WTC11 (cell line): ENCODE measurements around the gene RIN1. TPM values are rescaled to one million over a fixed set of nuclear protein-coding genes. Genes with fewer than 3 reads are reported as not detected.

Experiments
- ATAC-seq: fragments of 200-7000 bp; cut with Tn5 transposase; 2 replicates; pipeline ENCODE4 v1.10.0; 2021; ENCODE audit warnings: mild to moderate bottlenecking, moderate library complexity
- CTCF ChIA-PET: fragments of 300-600 bp; sonication (Branson Sonifier 250); formaldehyde crosslinking; loops from one replicate; lab custom pipeline; 2021; ENCODE audit warnings: antibody characterized with exemption; lab: Charles Lee
- POLR2A ChIA-PET: fragments of 350-600 bp; sonication (Branson Sonifier 250); formaldehyde crosslinking; loops from one replicate; lab custom pipeline; 2021; ENCODE audit warnings: antibody characterized with exemption; lab: Charles Lee
- DNase-seq: peaks from one replicate; pipeline ENCODE4 v3.0.0; 2021; ENCODE audit warnings: low spot score
- H3K27ac Mint-ChIP-seq: 2 replicates; pipeline ENCODE4 v1.8.0; 2021; ENCODE audit warnings: mixed read lengths
- H3K27me3 Mint-ChIP-seq: 2 replicates; pipeline ENCODE4 v1.8.0; 2021; ENCODE audit warnings: low read depth, mild to moderate bottlenecking, moderate library complexity, mixed read lengths
- H3K36me3 Mint-ChIP-seq: 2 replicates; pipeline ENCODE4 v1.8.0; 2021; ENCODE audit warnings: mixed read lengths
- H3K4me1 Mint-ChIP-seq: 2 replicates; pipeline ENCODE4 v1.8.0; 2022; ENCODE audit warnings: mixed read lengths
- H3K4me3 Mint-ChIP-seq: 2 replicates; pipeline ENCODE4 v1.8.0; 2021; ENCODE audit warnings: mild to moderate bottlenecking, moderate library complexity, mixed read lengths
- H3K9me3 Mint-ChIP-seq: 2 replicates; pipeline ENCODE4 v1.8.0; 2021; ENCODE audit warnings: mixed read lengths
- ELF4 ChIP-seq: sonication (generic); formaldehyde crosslinking; IDR thresholded peaks from 2 replicates; pipeline ENCODE4 v1.8.1; 2022; ENCODE audit warnings: low read depth, mild to moderate bottlenecking, moderate library complexity, missing genetic modification reagents
- EMX1 ChIP-seq: fragments of 250-450 bp; sonication (Bioruptor Pico); IDR thresholded peaks from 2 replicates; pipeline ENCODE4 v1.8.0; 2021; ENCODE audit warnings: mild to moderate bottlenecking
- ETV6 ChIP-seq: sonication (generic); formaldehyde crosslinking; IDR thresholded peaks from 2 replicates; pipeline ENCODE4 v1.8.1; 2022; ENCODE audit warnings: mild to moderate bottlenecking, missing genetic modification reagents
- FOXJ3 ChIP-seq: sonication (generic); formaldehyde crosslinking; IDR thresholded peaks from 2 replicates; pipeline ENCODE4 v1.9.0; 2021; ENCODE audit warnings: missing genetic modification reagents, mild to moderate bottlenecking, borderline replicate concordance
- MYBL2 ChIP-seq: sonication (generic); formaldehyde crosslinking; IDR thresholded peaks from 2 replicates; pipeline ENCODE4 v1.8.1; 2023; ENCODE audit warnings: mild to moderate bottlenecking, moderate library complexity, missing genetic modification reagents
- RORB ChIP-seq: fragments of 250-450 bp; sonication (Bioruptor Pico); IDR thresholded peaks from 2 replicates; pipeline ENCODE4 v1.9.0; 2021; ENCODE audit warnings: mild to moderate bottlenecking
- SMAD3 ChIP-seq: sonication (generic); formaldehyde crosslinking; IDR thresholded peaks from 2 replicates; pipeline ENCODE4 v1.8.0; 2022; ENCODE audit warnings: missing genetic modification reagents, mild to moderate bottlenecking, borderline replicate concordance
- TP53 ChIP-seq: sonication (generic); formaldehyde crosslinking; IDR thresholded peaks from 2 replicates; pipeline ENCODE4 v1.8.1; 2023; ENCODE audit warnings: mild to moderate bottlenecking, missing genetic modification reagents
- ZNF121 ChIP-seq: sonication (generic); formaldehyde crosslinking; IDR thresholded peaks from 2 replicates; pipeline ENCODE4 v1.8.0; 2023; ENCODE audit warnings: missing genetic modification reagents
- ZNF317 ChIP-seq: sonication (generic); formaldehyde crosslinking; IDR thresholded peaks from 2 replicates; pipeline ENCODE4 v1.8.1; 2023; ENCODE audit warnings: low read depth, mild to moderate bottlenecking, moderate library complexity, missing genetic modification reagents, borderline replicate concordance
- ZNF396 ChIP-seq: fragments of 250-450 bp; sonication (Bioruptor Pico); IDR thresholded peaks from 2 replicates; pipeline ENCODE4 v1.8.0; 2021; ENCODE audit warnings: mild to moderate bottlenecking, moderate library complexity, borderline replicate concordance
- ZNF671 ChIP-seq: fragments of 250-450 bp; sonication (Bioruptor Pico); IDR thresholded peaks from 2 replicates; pipeline ENCODE4 v1.8.0; 2021; ENCODE audit warnings: mild to moderate bottlenecking
- total RNA-seq: library from RNA; stranded (reverse); gene quantifications from 3 replicates; pipeline ENCODE4 v1.2.3, GENCODE V29; 2021
- TF ChIP-seq, protein P1 (sequence below): sonication (generic); formaldehyde crosslinking; IDR thresholded peaks from 2 replicates; pipeline ENCODE4 v1.8.0; 2022; ENCODE audit warnings: missing genetic modification reagents
- TF ChIP-seq, protein P2 (sequence below): sonication (generic); formaldehyde crosslinking; IDR thresholded peaks from 2 replicates; pipeline ENCODE4 v1.8.0; 2022; ENCODE audit warnings: mild to moderate bottlenecking, missing genetic modification reagents
- TF ChIP-seq, protein P3 (sequence below): sonication (generic); formaldehyde crosslinking; IDR thresholded peaks from 2 replicates; pipeline ENCODE4 v1.8.1; 2022; ENCODE audit warnings: mild to moderate bottlenecking, moderate library complexity, missing genetic modification reagents
- TF ChIP-seq, protein P4 (sequence below): sonication (generic); formaldehyde crosslinking; IDR thresholded peaks from 2 replicates; pipeline ENCODE4 v1.8.0; 2023; ENCODE audit warnings: missing genetic modification reagents
- TF ChIP-seq, protein P5 (sequence below): sonication (generic); formaldehyde crosslinking; IDR thresholded peaks from 2 replicates; pipeline ENCODE4 v1.8.1; 2022; ENCODE audit warnings: low read depth, missing genetic modification reagents, borderline replicate concordance
- TF ChIP-seq, protein P6 (sequence below): sonication (generic); formaldehyde crosslinking; IDR thresholded peaks from 2 replicates; pipeline ENCODE4 v1.8.1; 2023; ENCODE audit warnings: mild to moderate bottlenecking, missing genetic modification reagents, borderline replicate concordance

The RIN1 gene
- total RNA-seq, 1 experiment from 2014 or later = 5.0 TPM

DNA sequence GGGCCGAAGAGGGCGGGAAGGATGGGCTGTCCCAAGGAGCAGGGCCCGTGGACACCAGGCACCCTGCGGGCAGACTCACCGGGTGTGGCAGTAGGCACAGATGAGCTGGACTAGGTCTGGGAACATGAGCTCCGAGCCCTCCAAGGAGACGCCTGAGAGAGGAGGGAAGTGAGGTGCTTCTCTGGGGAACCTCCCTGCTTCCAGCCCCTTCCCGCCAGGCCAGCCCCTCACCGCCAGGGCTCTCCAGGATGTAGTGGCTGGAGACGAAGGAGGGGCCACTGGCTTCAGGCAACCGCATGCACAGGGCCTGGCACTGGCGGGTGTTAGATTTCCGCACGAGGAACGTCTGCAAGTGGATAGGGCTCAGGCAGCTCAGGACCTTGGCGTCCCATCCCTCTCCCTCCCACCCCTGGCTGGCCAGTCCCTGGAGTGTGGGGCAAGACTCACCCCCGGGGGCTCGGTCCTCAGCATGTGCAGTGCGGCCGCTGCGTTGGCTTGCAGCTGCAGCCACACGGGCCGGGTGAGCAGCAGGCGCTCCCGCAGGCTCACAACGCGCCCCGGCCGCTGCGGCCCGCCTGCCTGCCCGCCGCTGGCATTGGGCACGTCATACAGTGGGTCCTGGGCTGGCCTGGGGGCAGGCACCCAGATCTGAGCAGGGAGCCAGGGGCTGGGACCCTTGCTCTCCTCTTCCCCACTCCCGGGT is 552 bp downstream of the RIN1 start:
- ChIA-PET POLR2A (interaction anchor here (0.5 to 2.5 kb wide), 6 partner anchors 9 to 46 kb away, joined by 3 to 20 read pairs (median 4); partner anchors contain the start of genes BRMS1 and YIF1A), CTCF (interaction anchor here (0.5 to 8.7 kb wide), 22 partner anchors 9 to 291 kb away, joined by 3 to 319 read pairs (median 5); partner anchors contain the start of genes BRMS1, CD248, RAB1B and YIF1A)
- peak overlapping the region; percentile 82 for H3K4me3 Mint-ChIP-seq
- H3K4me1 Mint-ChIP-seq = peaks cover 16% of the 10 kb centered on the region
- TF ChIP-seq ETV6 (CRISPR knock-in tag) = no peak
- TF ChIP-seq, protein P1, sequence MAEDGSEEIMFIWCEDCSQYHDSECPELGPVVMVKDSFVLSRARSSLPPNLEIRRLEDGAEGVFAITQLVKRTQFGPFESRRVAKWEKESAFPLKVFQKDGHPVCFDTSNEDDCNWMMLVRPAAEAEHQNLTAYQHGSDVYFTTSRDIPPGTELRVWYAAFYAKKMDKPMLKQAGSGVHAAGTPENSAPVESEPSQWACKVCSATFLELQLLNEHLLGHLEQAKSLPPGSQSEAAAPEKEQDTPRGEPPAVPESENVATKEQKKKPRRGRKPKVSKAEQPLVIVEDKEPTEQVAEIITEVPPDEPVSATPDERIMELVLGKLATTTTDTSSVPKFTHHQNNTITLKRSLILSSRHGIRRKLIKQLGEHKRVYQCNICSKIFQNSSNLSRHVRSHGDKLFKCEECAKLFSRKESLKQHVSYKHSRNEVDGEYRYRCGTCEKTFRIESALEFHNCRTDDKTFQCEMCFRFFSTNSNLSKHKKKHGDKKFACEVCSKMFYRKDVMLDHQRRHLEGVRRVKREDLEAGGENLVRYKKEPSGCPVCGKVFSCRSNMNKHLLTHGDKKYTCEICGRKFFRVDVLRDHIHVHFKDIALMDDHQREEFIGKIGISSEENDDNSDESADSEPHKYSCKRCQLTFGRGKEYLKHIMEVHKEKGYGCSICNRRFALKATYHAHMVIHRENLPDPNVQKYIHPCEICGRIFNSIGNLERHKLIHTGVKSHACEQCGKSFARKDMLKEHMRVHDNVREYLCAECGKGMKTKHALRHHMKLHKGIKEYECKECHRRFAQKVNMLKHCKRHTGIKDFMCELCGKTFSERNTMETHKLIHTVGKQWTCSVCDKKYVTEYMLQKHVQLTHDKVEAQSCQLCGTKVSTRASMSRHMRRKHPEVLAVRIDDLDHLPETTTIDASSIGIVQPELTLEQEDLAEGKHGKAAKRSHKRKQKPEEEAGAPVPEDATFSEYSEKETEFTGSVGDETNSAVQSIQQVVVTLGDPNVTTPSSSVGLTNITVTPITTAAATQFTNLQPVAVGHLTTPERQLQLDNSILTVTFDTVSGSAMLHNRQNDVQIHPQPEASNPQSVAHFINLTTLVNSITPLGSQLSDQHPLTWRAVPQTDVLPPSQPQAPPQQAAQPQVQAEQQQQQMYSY (CRISPR knock-in tag) = 0 out of 2 replicates have a peak, but pooled peaks have one; percentile 33
- TF ChIP-seq, protein P2, sequence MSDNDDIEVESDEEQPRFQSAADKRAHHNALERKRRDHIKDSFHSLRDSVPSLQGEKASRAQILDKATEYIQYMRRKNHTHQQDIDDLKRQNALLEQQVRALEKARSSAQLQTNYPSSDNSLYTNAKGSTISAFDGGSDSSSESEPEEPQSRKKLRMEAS = 0 out of 2 replicates have a peak, but pooled peaks have one; percentile 22
- TF ChIP-seq, protein P3, sequence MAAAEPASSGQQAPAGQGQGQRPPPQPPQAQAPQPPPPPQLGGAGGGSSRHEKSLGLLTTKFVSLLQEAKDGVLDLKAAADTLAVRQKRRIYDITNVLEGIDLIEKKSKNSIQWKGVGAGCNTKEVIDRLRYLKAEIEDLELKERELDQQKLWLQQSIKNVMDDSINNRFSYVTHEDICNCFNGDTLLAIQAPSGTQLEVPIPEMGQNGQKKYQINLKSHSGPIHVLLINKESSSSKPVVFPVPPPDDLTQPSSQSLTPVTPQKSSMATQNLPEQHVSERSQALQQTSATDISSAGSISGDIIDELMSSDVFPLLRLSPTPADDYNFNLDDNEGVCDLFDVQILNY (CRISPR knock-in tag) = peak; percentile 49; the same call in 1 of the 2 replicates
- TF ChIP-seq, protein P4, sequence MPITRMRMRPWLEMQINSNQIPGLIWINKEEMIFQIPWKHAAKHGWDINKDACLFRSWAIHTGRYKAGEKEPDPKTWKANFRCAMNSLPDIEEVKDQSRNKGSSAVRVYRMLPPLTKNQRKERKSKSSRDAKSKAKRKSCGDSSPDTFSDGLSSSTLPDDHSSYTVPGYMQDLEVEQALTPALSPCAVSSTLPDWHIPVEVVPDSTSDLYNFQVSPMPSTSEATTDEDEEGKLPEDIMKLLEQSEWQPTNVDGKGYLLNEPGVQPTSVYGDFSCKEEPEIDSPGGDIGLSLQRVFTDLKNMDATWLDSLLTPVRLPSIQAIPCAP (CRISPR knock-in tag) = 0 out of 2 replicates have a peak, but pooled peaks have one; percentile 29
- TF ChIP-seq ELF4 (CRISPR knock-in tag) = no peak
- TF ChIP-seq TP53 (CRISPR knock-in tag) = no peak
- peak; percentile 38 for ATAC-seq
- no peak overlapping the region for H3K27ac Mint-ChIP-seq
- H3K27me3 Mint-ChIP-seq = no peaks in the 10 kb centered on the region
- DNase-seq = no peak
- H3K9me3 Mint-ChIP-seq = no peaks in the 10 kb centered on the region
- no peaks in the 10 kb centered on the region for H3K36me3 Mint-ChIP-seq

DNA sequence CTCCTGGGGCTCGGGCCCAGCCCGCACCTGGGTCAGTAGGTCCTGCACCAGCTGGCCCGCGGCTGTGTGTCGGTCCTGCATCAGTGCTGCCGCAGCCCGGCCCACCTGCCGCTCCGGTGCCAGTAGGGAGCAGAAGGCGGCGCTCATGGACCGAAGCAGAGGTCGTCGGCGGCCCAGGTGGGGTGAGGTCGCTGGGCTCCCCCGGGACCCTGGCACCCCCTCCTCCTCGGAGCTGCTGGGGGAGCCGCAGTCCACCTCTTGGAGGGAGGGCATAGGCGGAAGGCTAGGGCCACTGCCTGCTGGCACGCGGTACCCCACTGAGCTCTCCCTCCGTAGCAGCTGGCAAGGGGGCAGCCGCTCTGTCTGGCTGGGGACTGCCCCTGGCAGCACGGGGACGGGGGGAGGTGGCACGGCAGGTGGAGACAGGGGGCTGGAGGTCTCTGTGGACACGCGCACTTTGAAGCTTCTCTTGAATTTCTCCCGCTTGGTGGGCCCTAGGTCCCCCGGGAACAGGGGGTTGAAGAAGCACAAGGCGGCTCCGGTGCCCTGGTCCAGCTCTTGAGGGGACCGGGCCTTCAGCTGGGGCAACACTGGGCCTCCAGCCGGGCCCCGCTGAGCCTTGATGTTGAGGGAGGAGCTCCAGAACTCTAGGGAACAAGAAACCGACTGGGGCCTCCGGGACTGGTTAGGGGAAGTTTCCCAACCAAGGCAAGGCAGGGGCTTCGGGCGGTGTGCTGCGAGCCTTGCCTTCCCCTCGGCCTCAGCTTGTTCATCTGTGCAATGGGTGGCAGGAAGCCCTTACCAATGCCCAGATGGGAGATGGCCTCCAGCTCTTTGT is 1.4 kb downstream of the RIN1 start:
- H3K9me3 Mint-ChIP-seq = no peaks in the 10 kb centered on the region
- no peaks in the 10 kb centered on the region for H3K36me3 Mint-ChIP-seq
- ChIA-PET POLR2A (interaction anchor here (0.8 to 2.5 kb wide), 4 partner anchors 13 to 23 kb away, joined by 3 to 20 read pairs (median 8); no protein-coding TSS in a partner anchor), CTCF (interaction anchor here (1.1 to 8.7 kb wide), 10 partner anchors 13 to 290 kb away, joined by 3 to 319 read pairs (median 6); partner anchors contain the start of genes CD248, RAB1B and YIF1A)
- H3K4me1 Mint-ChIP-seq = peaks cover 16% of the 10 kb centered on the region
- H3K27ac Mint-ChIP-seq = no peak overlapping the region
- no peaks in the 10 kb centered on the region for H3K27me3 Mint-ChIP-seq
- TF ChIP-seq ZNF121 (CRISPR knock-in tag) = no peak
- TF ChIP-seq SMAD3 (CRISPR knock-in tag) = no peak
- TF ChIP-seq, protein P3 (CRISPR knock-in tag) = no peak
- no peak for TF ChIP-seq ZNF396
- TF ChIP-seq ZNF671 (CRISPR knock-in tag) = no peak
- TF ChIP-seq MYBL2 (CRISPR knock-in tag) = no peak
- TF ChIP-seq RORB (CRISPR knock-in tag) = no peak
- no peak for TF ChIP-seq ZNF317
- TF ChIP-seq, protein P5, sequence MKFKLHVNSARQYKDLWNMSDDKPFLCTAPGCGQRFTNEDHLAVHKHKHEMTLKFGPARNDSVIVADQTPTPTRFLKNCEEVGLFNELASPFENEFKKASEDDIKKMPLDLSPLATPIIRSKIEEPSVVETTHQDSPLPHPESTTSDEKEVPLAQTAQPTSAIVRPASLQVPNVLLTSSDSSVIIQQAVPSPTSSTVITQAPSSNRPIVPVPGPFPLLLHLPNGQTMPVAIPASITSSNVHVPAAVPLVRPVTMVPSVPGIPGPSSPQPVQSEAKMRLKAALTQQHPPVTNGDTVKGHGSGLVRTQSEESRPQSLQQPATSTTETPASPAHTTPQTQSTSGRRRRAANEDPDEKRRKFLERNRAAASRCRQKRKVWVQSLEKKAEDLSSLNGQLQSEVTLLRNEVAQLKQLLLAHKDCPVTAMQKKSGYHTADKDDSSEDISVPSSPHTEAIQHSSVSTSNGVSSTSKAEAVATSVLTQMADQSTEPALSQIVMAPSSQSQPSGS (CRISPR knock-in tag) = no peak
- TF ChIP-seq, protein P6, sequence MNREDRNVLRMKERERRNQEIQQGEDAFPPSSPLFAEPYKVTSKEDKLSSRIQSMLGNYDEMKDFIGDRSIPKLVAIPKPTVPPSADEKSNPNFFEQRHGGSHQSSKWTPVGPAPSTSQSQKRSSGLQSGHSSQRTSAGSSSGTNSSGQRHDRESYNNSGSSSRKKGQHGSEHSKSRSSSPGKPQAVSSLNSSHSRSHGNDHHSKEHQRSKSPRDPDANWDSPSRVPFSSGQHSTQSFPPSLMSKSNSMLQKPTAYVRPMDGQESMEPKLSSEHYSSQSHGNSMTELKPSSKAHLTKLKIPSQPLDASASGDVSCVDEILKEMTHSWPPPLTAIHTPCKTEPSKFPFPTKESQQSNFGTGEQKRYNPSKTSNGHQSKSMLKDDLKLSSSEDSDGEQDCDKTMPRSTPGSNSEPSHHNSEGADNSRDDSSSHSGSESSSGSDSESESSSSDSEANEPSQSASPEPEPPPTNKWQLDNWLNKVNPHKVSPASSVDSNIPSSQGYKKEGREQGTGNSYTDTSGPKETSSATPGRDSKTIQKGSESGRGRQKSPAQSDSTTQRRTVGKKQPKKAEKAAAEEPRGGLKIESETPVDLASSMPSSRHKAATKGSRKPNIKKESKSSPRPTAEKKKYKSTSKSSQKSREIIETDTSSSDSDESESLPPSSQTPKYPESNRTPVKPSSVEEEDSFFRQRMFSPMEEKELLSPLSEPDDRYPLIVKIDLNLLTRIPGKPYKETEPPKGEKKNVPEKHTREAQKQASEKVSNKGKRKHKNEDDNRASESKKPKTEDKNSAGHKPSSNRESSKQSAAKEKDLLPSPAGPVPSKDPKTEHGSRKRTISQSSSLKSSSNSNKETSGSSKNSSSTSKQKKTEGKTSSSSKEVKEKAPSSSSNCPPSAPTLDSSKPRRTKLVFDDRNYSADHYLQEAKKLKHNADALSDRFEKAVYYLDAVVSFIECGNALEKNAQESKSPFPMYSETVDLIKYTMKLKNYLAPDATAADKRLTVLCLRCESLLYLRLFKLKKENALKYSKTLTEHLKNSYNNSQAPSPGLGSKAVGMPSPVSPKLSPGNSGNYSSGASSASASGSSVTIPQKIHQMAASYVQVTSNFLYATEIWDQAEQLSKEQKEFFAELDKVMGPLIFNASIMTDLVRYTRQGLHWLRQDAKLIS (CRISPR knock-in tag) = no peak
- TF ChIP-seq FOXJ3 (CRISPR knock-in tag) = no peak
- TF ChIP-seq EMX1 (CRISPR knock-in tag) = no peak
- ATAC-seq (no peak), DNase-seq (no peak)
- H3K4me3 Mint-ChIP-seq = peak overlapping the region; percentile 50
